Aorta (tissue), 5 donors: ENCODE data around the gene PLIN5. TPM values are rescaled to one million over a fixed set of nuclear protein-coding genes. Genes with fewer than 3 reads are reported as not detected.
"Not testable (repeated sequence)": the region's sequence is repeated elsewhere in the genome, so short reads cannot be mapped to it uniquely, and the experiment has no call there.

Experiments
- ATAC-seq: fragments of 200-7000 bp; cut with Tn5 transposase; one replicate; pipeline ENCODE4 v1.9.1; 2022; ENCODE audit warnings: moderate library complexity; ENCODE audit not compliant: low FRiP score
- DNase-seq, 2 donors: peaks; one replicate each; pipeline ENCODE4 v3.0.0-alpha.2; 2020
- H3K27ac ChIP-seq, 2 donors: one replicate each; pipeline ENCODE4 v1.5.1; 2013; ENCODE audit warnings: low read length in 2 of 2, mild to moderate bottlenecking in 2 of 2, moderate library complexity in 2 of 2, control low read depth in 1 of 2, inconsistent platforms in 1 of 2, low read depth in 1 of 2
- H3K27me3 ChIP-seq, 2 donors: one replicate each; pipeline ENCODE4 v1.6.1; 2013; ENCODE audit warnings: control low read depth in 1 of 2, low read length in 1 of 2, mild to moderate bottlenecking in 1 of 2, moderate library complexity in 1 of 2; ENCODE audit not compliant: insufficient read depth in 2 of 2, control insufficient read depth in 1 of 2
- H3K36me3 ChIP-seq, 2 donors: one replicate each; pipeline ENCODE4 v1.6.1; 2013; ENCODE audit warnings: control low read depth in 1 of 2, low read length in 1 of 2, mild to moderate bottlenecking in 1 of 2; ENCODE audit not compliant: insufficient read depth in 2 of 2, control insufficient read depth in 1 of 2
- H3K4me1 ChIP-seq, 2 donors: one replicate each; pipeline ENCODE4 v1.6.1; 2013; ENCODE audit warnings: low read length in 2 of 2, control low read depth in 1 of 2, mild to moderate bottlenecking in 1 of 2, moderate library complexity in 1 of 2; ENCODE audit not compliant: insufficient read depth in 2 of 2, control insufficient read depth in 1 of 2
- H3K4me3 ChIP-seq, 2 donors: one replicate each; pipeline ENCODE4 v1.5.1; 2013; ENCODE audit warnings: low read length in 2 of 2, control low read depth in 1 of 2, mild to moderate bottlenecking in 1 of 2
- H3K9me3 ChIP-seq: one replicate; pipeline ENCODE4 v1.6.1; 2013; ENCODE audit warnings: mild to moderate bottlenecking, low read length; ENCODE audit not compliant: control insufficient read depth
- WGBS, 2 donors: extraction: QIAGEN DNeasy Blood & Tissue Kit; methylation state at CpG; one replicate each; pipeline ENCODE4 v1.1.7; 2013; 5-methylcytosine and 5-hydroxymethylcytosine counted together
- intact Hi-C, 2 donors: fragments of 100-400 bp; cut with DNase I; formaldehyde crosslinking; loops; one replicate each; pipeline versions ENCODE4 v1.14.2 to v1.15.0; 2022
- polyA plus RNA-seq, 2 donors: library from polyadenylated mRNA; stranded (reverse); fragments of 200-250 nt; gene quantifications; one replicate each; pipeline ENCODE4 v1.2.3, GENCODE V29; 2013
- total RNA-seq, 2 donors: library from RNA; stranded (reverse); fragmentation: NEBNext Ultra II Directional; extraction: Animal tissue kit (Norgen Biotek cat#: 25700); gene quantifications; one replicate each; pipeline ENCODE4 v1.2.1, GENCODE V29; 2021
- donor health status: healthy with polysubstance abuse.
- donor health status: Bipolar disorder and iron deficiency.
- donor health status: DM: no; HTN: no; CAD: no.
- donor health status: DM: no; HTN: no; CAD: no.
- donor health status: DM: yes; HTN: yes; CAD: no.

Gene PLIN5
- total and polyA plus RNA-seq, 4 donors: 0.38 to 3.8 (median 2.2) TPM

DNA sequence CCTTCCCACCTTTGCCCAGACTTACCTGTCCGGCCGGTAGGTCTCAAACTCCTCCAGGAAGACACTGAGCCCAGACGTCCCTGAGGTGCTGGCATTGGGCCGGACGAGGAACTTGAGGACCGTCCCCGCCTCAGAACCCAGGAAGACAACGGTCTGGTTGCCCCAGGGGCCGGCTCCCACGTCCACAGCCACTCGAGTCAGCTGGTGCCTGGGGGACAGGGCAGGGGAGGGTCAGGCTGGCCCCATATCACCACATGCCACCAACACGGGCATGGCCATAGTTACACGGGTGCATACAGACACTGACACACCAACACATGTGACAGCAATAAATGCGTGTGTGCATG lies 13.2 kb upstream of the PLIN5 start:
- ATAC-seq (no peak), DNase-seq (no peak)
- Histone ChIP-seq H3K27me3 (no peaks in the 10 kb centered on the region), H3K9me3 (no peaks in the 10 kb centered on the region), H3K36me3 (no peaks in the 10 kb centered on the region), H3K4me1 (no peaks in the 10 kb centered on the region), H3K27ac (no peak overlapping the region), H3K4me3 (no peak overlapping the region)
- intact Hi-C loops: no loop called here
- 69 to 73% methylated on average over 12 to 14 of the region's 14 CpGs for WGBS, 2 donors

DNA sequence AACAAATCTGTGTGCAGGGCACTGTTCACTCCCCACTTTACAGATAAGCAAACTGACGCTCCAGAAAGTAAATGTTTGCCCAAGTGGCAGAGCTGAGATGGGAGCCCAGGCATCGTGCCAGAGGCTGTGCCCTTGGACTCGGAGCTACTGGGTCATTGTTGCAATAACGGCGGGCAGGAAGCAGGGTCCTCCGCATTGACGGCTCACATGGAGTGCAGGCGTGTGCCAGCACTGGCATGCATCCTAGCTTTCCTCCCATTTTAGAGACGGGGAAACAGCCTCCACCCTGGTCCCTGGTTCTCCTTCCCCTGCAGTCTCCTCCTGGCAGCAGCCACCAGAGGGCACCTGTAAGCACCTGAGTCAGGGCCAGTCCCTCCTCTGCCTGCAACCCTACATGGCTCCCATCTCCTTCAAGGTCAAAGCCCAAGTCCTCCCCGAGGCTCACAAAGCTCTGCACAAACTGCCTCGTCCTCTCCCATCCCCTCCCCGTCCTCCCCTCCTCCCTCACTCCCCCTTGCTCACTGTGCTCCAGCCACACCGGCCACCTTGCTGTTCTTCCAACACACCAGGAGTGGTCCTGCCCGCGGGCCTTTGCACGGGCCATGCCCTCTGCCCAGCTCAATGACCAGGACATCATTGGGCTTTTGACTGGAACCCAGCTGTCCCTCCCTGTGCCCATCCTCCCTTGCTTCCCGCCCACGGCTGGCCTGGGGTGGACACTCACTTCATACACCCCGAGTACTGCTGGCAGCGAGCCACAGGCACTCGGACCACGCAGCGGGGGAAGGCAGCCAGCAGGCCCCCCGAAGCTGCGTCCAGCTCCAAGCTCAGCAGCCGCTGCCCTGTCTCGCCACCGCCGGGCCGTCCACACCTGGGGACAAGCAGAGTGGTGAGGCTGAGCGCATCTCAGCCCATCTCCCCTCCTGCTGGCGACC lies 12.5 kb upstream of the PLIN5 start:
- intact Hi-C loops: no loop called here
- ATAC-seq: no peak
- 61 to 62% methylated on average over 32 of the region's 32 CpGs for WGBS, 2 donors
- H3K4me1 ChIP-seq: no peaks in the 10 kb centered on the region
- DNase-seq: no peak
- no peaks in the 10 kb centered on the region for H3K36me3 ChIP-seq
- no peaks in the 10 kb centered on the region for H3K27me3 ChIP-seq
- H3K9me3 ChIP-seq: no peaks in the 10 kb centered on the region
- H3K4me3 ChIP-seq: no peak overlapping the region
- no peak overlapping the region for H3K27ac ChIP-seq

DNA sequence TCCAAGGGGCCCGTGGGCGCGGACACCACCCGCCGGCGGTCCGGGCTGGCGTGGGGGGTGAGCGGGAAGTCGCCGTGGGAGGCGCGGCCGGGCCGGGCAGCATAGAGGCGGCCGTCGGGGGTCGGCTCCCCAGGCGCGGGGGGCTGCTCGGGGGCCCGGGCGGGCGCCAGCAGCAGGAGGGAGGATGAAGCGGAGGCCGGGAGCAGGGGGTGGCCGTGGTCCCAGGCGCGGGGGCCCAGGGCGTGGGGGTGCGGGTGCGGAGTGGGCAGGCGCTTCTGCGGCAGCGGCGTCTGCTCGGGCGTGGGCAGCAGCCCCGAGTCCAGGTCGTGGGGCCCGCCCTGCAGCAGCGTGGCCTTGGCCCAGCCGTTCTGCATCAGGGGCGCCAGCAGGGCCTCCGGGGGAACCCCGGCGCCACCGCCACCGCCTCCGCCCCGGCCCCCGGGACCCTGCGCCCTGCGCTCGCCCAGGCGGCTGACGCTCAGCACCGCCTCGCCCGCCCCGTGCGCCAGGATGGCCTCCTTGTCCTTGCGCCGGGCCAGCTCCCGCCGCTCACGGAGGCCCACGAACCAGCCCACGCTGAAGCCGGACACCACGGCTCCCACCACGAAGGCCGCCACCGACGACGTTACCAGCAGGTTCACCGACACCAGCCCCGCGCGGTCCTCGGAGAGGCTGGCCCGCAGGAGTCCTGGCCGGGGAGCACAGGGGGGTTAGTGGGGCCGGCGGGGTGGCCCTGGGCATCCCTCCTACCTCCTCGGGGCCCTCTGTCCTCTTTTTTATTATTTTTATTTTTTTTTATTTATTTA lies 9.0 kb upstream of the PLIN5 start:
- intact Hi-C loops: no loop called here
- no peaks in the 10 kb centered on the region for H3K36me3 ChIP-seq
- ATAC-seq (no peak), DNase-seq (no peak)
- H3K4me3 ChIP-seq: no peak overlapping the region
- 93 to 94% methylated on average over 26 to 87 of the region's 87 CpGs for WGBS, 2 donors
- no peaks in the 10 kb centered on the region for H3K4me1 ChIP-seq
- no peak overlapping the region for H3K27ac ChIP-seq
- H3K27me3 ChIP-seq: no peaks in the 10 kb centered on the region
- peaks cover 2% of the 10 kb centered on the region for H3K9me3 ChIP-seq

DNA sequence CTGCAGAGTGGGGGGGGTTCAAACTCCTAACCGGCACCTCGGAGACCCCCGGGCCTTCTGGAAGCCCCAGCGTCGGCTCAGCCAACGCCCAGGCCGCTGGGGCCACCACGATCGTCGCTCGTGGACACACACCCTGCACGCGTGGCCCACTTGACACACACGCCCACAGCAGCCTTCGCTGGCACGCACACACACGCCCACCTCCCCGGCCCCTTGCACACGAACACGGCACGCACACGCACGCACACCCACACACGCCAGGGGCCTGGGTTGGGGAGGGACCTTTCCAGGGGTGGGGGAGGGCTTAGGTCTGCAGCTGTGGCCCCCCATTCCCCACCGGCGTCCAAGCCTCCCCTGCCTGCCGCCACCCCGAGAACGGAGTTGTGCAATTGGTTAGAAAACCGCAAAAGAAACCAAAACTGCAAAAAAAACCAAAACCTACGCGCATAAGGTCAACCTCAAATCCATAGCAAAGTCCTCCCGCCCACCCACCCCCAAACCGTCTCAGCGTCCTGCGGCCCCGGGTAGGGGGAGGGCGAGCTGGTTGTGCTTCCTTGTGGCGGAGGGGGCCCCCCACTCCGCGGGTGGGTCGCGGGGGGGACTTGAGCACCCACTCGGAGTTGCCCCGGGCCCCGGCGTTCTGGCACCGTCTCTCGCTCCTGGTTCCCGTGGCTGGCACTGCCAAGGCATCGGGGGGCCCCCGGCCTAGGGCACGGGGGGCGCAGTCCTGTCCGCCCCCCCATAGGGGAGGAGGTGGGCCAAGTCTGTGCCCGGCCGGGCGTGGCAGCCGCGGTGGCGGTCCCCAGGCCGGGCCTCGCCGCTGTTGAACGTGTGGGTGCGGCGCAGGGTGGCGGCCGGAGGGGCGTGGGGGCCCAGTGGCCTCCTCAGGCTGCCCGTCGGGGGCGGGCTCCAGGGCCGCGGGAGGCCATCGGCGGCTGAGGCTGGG lies 8.1 kb upstream of the PLIN5 start:
- ATAC-seq: no peak
- peaks cover 2% of the 10 kb centered on the region for H3K9me3 ChIP-seq
- intact Hi-C loops: no loop called here
- no peak overlapping the region for H3K27ac ChIP-seq
- H3K4me1 ChIP-seq: no peaks in the 10 kb centered on the region
- WGBS, 2 donors: 86 to 90% methylated on average over 65 to 77 of the region's 77 CpGs
- no peak for DNase-seq
- H3K4me3 ChIP-seq: no peak overlapping the region
- H3K27me3 ChIP-seq: no peaks in the 10 kb centered on the region
- H3K36me3 ChIP-seq: no peaks in the 10 kb centered on the region

DNA sequence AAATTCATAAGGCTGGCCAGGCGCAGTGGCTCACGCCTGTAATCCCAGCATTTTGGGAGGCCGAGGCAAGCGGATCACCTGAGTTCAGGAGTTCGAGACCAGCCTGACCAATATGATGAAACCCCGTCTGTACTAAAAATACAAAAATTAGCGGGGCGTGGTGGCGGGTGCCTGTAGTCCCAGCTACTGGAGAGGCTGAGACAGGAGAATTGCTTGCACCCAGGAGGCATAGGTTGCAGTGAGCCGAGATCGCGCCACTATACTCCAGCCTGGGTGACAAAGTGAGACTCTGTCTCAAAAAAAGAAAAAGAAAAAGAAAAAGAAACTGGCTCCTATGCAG lies 6.8 kb upstream of the PLIN5 start:
- H3K9me3 ChIP-seq, H3K27ac ChIP-seq, DNase-seq, H3K4me1 ChIP-seq, H3K36me3 ChIP-seq, ATAC-seq, H3K27me3 ChIP-seq, intact Hi-C loops, H3K4me3 ChIP-seq: not testable (repeated sequence)
- 90 to 92% methylated on average over 12 of the region's 12 CpGs for WGBS, 2 donors

DNA sequence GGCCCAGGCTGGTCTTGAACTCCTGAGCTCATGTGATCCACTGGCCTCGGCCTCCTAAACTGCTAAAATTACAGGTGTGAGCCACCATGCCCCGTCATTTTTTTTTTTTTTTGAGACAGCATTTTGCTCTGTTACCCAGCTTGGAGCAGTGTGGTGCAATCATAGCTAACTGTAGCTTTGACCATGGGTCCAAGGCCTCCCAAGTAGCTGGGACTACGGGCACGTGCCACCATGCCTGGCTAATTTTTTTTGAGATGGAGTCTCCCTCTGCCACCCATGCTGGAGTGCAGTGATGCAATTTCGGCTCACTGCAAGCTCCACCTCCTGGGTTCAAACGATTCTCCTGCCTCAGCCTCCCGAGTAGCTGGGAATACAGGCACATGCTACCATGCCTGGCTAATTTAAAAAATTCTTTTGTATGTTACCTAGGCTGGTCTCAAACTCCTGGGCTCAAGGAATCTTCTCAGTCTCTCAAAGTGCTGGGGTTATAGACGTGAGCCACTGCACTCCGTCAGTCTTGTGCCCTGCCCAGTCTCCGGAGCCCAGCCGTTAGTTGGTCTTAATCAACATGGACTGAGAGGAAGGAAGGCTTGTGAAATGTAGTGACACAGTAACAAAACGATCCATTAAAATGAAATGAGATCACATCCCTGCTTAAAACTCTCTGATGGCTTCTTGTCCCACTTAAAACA lies 6.2 kb upstream of the PLIN5 start:
- 73 to 74% methylated on average over 12 of the region's 12 CpGs for WGBS, 2 donors
- DNase-seq (no peak), ATAC-seq (no peak)
- Histone ChIP-seq H3K36me3 (no peaks in the 10 kb centered on the region), H3K27me3 (no peaks in the 10 kb centered on the region), H3K4me3 (no peak overlapping the region), H3K27ac (no peak overlapping the region), H3K4me1 (no peaks in the 10 kb centered on the region), H3K9me3 (peaks cover 2% of the 10 kb centered on the region)
- intact Hi-C loops: no loop called here

DNA sequence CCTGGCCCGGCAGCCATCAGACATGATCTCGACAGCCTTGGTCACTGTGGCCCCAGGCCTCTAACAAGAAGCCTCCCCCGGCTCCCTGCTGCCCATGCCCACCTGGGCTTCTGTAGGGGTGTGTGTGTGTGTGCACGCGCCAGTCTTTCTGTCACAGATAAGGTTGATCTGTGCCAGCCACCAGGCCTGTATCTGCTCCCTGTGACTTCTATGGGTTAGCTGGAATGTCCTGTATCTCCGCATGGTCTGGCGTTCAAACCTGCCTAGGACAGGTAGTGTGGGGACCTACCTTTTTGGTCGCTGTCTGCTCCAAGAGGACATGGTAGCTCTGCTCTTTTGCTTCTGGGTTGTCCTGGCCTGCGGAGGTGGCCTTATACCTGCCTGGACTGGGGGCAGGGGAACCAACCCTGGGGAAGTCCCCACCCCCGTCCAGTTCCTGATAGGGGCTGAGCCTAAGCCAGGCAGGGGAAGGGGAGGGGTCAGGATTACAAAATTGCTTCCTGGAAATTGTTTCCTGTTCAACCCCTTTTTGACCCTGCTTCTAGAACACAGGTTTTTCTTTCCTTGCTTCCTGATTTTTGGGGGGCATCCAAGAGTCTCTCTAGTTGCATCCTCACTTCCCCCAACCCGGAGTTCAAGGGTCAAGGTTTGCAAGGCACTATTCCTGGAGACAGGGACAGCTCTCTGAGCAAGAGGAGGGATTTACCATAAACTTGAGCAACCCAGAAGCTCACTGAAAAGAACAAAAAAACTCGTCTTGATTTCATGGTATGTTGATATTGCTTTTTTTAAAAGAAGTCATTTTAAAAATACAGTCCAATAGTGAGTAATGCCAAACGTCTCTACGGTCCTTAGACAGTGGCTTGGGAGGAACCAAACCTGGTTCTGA lies 4.9 kb upstream of the PLIN5 start, which contains the start of gene LRG1:
TSS of gene LRG1 (minus strand) at position 344 of the 889 bp plus-strand sequence. CDS start at position 321, 23 bp downstream.
- H3K9me3 ChIP-seq: peaks cover 2% of the 10 kb centered on the region
- H3K4me3 ChIP-seq: no peak within 1 kb of the TSS
- no peak within 1 kb of the TSS for H3K27ac ChIP-seq
- DNase-seq (peak in 1 of 2 donors; percentile 75), ATAC-seq (peak; percentile 79)
- H3K36me3 ChIP-seq: no peaks in the 10 kb centered on the region
- no peaks in the 10 kb centered on the region for H3K27me3 ChIP-seq
- WGBS, 2 donors: 57 to 61% methylated on average over 14 of the region's 14 CpGs
- intact Hi-C loops: no loop called here
- H3K4me1 ChIP-seq: no peaks in the 10 kb centered on the region
